HepG2 (cell line): ENCODE data around the gene ZNF792. TPM values are rescaled to one million over a fixed set of nuclear protein-coding genes. Genes with fewer than 3 reads are reported as not detected.

Experiments used
- BCL6 ChIP-seq: IDR thresholded peaks from 2 replicates; pipeline ENCODE4 v1.6.1; 2016; ENCODE audit warnings: missing genetic modification reagents, missing compliant biosample characterization
- CBFB ChIP-seq: sonication (generic); formaldehyde crosslinking; IDR thresholded peaks from 2 replicates; pipeline ENCODE4 v1.4.0; 2020; ENCODE audit warnings: missing genetic modification reagents
- CBX5 ChIP-seq: sonication (generic); formaldehyde crosslinking; IDR thresholded peaks from 2 replicates; pipeline ENCODE4 v1.4.0; 2020; ENCODE audit warnings: missing genetic modification reagents, borderline replicate concordance
- GABPA ChIP-seq, 2 experiments: IDR thresholded peaks; 2 replicates each; pipeline ENCODE4 v1.6.1; 2011 to 2016; ENCODE audit warnings: low read depth in 2 of 2, low read length in 1 of 2, missing biosample characterization in 1 of 2, missing genetic modification characterization in 1 of 2
- GATAD2A ChIP-seq: IDR thresholded peaks from 2 replicates; pipeline ENCODE4 v1.6.1; 2016
- GTF3A ChIP-seq: sonication (generic); formaldehyde crosslinking; conservative IDR thresholded peaks from 2 replicates; pipeline ENCODE4 v1.4.0; 2020; ENCODE audit warnings: mild to moderate bottlenecking, missing genetic modification reagents
- MAFF ChIP-seq: IDR thresholded peaks from 2 replicates; pipeline ENCODE4 v1.6.1; 2011; ENCODE audit warnings: low read depth, low read length, improper control_type of control experiment
- NAIF1 ChIP-seq: sonication (generic); formaldehyde crosslinking; IDR thresholded peaks from 2 replicates; pipeline ENCODE4 v1.5.0; 2020; ENCODE audit warnings: mild to moderate bottlenecking, missing genetic modification reagents, borderline replicate concordance
- NFATC3 ChIP-seq: sonication (generic); formaldehyde crosslinking; IDR thresholded peaks from 2 replicates; pipeline ENCODE4 v1.5.1; 2020; ENCODE audit warnings: mild to moderate bottlenecking, missing genetic modification reagents
- RBAK ChIP-seq: sonication (generic); formaldehyde crosslinking; IDR thresholded peaks from 2 replicates; pipeline ENCODE4 v1.5.1; 2020; ENCODE audit warnings: mild to moderate bottlenecking, missing genetic modification reagents
- RBM22 ChIP-seq: fragments of 200-400 bp; formaldehyde crosslinking; optimal IDR thresholded peaks from 2 replicates; pipeline ENCODE3; 2017; ENCODE audit warnings: mild to moderate bottlenecking, low read length, moderate library complexity
- SOX5 ChIP-seq: IDR thresholded peaks from 2 replicates; pipeline ENCODE4 v1.6.1; 2016; ENCODE audit warnings: borderline replicate concordance
- SRSF1 ChIP-seq: fragments of 200-400 bp; formaldehyde crosslinking; optimal IDR thresholded peaks from 2 replicates; pipeline ENCODE3; 2017; ENCODE audit warnings: mild to moderate bottlenecking, low read depth, low read length, moderate library complexity
- TCF7L2 ChIP-seq: IDR thresholded peaks from 2 replicates; pipeline ENCODE4 v1.6.1; 2011; ENCODE audit warnings: mild to moderate bottlenecking, low read depth, low read length, moderate library complexity
- ZBTB38 ChIP-seq: sonication (generic); formaldehyde crosslinking; IDR thresholded peaks from 2 replicates; pipeline ENCODE4 v1.5.1; 2020; ENCODE audit warnings: mild to moderate bottlenecking, missing genetic modification reagents
- ZKSCAN8 ChIP-seq: IDR thresholded peaks from 2 replicates; pipeline ENCODE4 v1.6.1; 2016; ENCODE audit warnings: borderline replicate concordance, missing genetic modification reagents, missing compliant biosample characterization
- ZNF160 ChIP-seq: sonication (generic); formaldehyde crosslinking; IDR thresholded peaks from 2 replicates; pipeline ENCODE4 v1.8.0; 2022; ENCODE audit warnings: mild to moderate bottlenecking, inconsistent platforms, missing genetic modification reagents
- ZNF33B ChIP-seq: sonication (generic); formaldehyde crosslinking; IDR thresholded peaks from 2 replicates; pipeline ENCODE4 v1.5.1; 2020; ENCODE audit warnings: mild to moderate bottlenecking, missing genetic modification reagents
- ZNF549 ChIP-seq: sonication (generic); formaldehyde crosslinking; IDR thresholded peaks from 2 replicates; pipeline ENCODE4 v1.5.0; 2020; ENCODE audit warnings: missing genetic modification reagents
- ZNF550 ChIP-seq: sonication (generic); formaldehyde crosslinking; IDR thresholded peaks from 2 replicates; pipeline ENCODE4 v1.4.0; 2020; ENCODE audit warnings: mild to moderate bottlenecking, missing genetic modification reagents, borderline replicate concordance
- ZNF569 ChIP-seq: sonication (generic); formaldehyde crosslinking; IDR thresholded peaks from 2 replicates; pipeline ENCODE4 v1.5.0; 2020; ENCODE audit warnings: mild to moderate bottlenecking, missing genetic modification reagents, moderate library complexity, borderline replicate concordance
- ZNF703 ChIP-seq: sonication (generic); formaldehyde crosslinking; IDR thresholded peaks from 2 replicates; pipeline ENCODE4 v1.5.1; 2020; ENCODE audit warnings: missing genetic modification reagents, mild to moderate bottlenecking, moderate library complexity, borderline replicate concordance
- ZNF792 ChIP-seq: IDR thresholded peaks from 2 replicates; pipeline ENCODE4 v1.6.1; 2016
- polyA plus RNA-seq, 8 experiments: library from polyadenylated mRNA; depleted of rRNA in 3 of 8; stranded (reverse) in 7 of 8; unstranded in 1 of 8; fragments of >200 nt; fragmentation: Illumina TruSeq in 4 of 8; extraction: Trizol in 4 of 8; gene quantifications; 2 replicates each; pipeline versions ENCODE4 v1.2.1 to v1.2.3, GENCODE V29; 2011 to 2016; ENCODE audit warnings: low read depth in 4 of 8, missing spikeins in 1 of 8, mixed read lengths in 1 of 8; ENCODE audit not compliant: insufficient read depth in 1 of 8
- total RNA-seq, 5 experiments: library from RNA; depleted of rRNA; stranded (reverse); fragments of >200 nt; fragmentation: Illumina TruSeq; extraction: Trizol; gene quantifications; 2 replicates each; pipeline ENCODE4 v1.2.3, GENCODE V29; 2016; ENCODE audit warnings: low read depth in 1 of 5
- TF ChIP-seq, protein P1 (sequence below): sonication (generic); formaldehyde crosslinking; IDR thresholded peaks from 2 replicates; pipeline ENCODE4 v1.5.0; 2020; ENCODE audit warnings: missing genetic modification reagents
- TF ChIP-seq, protein P2 (sequence below): sonication (generic); formaldehyde crosslinking; IDR thresholded peaks from 2 replicates; pipeline ENCODE4 v1.4.0; 2020; ENCODE audit warnings: missing genetic modification reagents
- TF ChIP-seq, protein P3 (sequence below): sonication (generic); formaldehyde crosslinking; IDR thresholded peaks from 2 replicates; pipeline ENCODE4 v1.4.0; 2020; ENCODE audit warnings: mild to moderate bottlenecking, missing genetic modification reagents

Gene ZNF792
- total and polyA plus RNA-seq, 2 of the 13 experiments (the other 11 are each of a cell fraction or from before 2014, with no cell fraction given), result 5.5 to 11.5 TPM

DNA sequence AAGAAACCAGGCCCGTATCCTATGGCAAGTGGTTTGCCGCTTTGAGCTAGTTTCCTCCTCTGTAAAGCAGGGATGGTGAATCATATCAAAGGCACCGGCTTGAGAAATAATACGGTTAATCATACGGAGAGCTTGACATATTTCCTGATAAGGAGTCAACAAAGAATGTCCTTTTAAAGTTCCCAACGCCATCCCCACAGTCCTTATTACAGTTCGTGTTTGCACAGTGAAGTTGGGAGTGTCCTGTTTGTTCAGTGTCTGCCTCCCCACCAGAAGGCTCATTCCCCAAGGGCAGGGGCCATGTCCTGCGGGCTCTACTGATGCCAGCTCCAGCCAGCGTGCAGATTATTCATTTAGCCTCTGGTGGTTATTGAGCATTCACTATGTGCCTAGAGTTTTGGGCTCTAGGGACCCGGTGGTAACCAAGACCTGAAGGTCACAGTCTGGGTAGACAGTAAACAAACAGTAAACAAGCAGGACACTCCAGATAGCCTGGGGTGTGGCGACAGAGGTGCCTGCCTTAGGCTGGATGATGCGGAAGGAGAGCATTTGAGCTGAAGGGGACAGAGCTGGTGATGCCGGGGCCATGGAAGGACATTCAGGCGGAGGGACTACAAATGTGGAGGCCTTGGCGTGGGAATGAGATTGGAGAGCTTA, 42.4 kb upstream of the ZNF792 start (continued):
- no peak for TF ChIP-seq NFATC3 (CRISPR knock-in tag)
- TF ChIP-seq, protein P1, sequence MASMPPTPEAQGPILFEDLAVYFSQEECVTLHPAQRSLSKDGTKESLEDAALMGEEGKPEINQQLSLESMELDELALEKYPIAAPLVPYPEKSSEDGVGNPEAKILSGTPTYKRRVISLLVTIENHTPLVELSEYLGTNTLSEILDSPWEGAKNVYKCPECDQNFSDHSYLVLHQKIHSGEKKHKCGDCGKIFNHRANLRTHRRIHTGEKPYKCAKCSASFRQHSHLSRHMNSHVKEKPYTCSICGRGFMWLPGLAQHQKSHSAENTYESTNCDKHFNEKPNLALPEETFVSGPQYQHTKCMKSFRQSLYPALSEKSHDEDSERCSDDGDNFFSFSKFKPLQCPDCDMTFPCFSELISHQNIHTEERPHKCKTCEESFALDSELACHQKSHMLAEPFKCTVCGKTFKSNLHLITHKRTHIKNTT (CRISPR knock-in tag), result no peak
- no peak for TF ChIP-seq GTF3A (CRISPR knock-in tag)
- TF ChIP-seq RBM22, result no peak
- no peak for TF ChIP-seq CBX5 (CRISPR knock-in tag)
- TF ChIP-seq RBAK (CRISPR knock-in tag), result peak; percentile 26; the same call in 1 of the 2 replicates
- TF ChIP-seq ZNF550 (CRISPR knock-in tag), result no peak
- no peak for TF ChIP-seq NAIF1 (CRISPR knock-in tag)
- TF ChIP-seq BCL6 (CRISPR knock-in tag), result peak; percentile 96
- peak; percentile 89 for TF ChIP-seq SOX5 (CRISPR knock-in tag)
- TF ChIP-seq GABPA (IDR thresholded peaks at IDR 0.05; ENCODE audit: low read depth, low read length), result no peak
- peak; percentile 53; the same call in 1 of the 2 replicates for TF ChIP-seq GABPA (CRISPR knock-in tag; IDR thresholded peaks at IDR 0.05; ENCODE audit: low read depth)
- no peak for TF ChIP-seq ZNF33B (CRISPR knock-in tag)
- TF ChIP-seq ZNF549 (CRISPR knock-in tag), result no peak
- peak; percentile 93 for TF ChIP-seq GATAD2A
- TF ChIP-seq ZNF569, result no peak
- peak; percentile 88; the same call in 1 of the 2 replicates for TF ChIP-seq ZKSCAN8 (CRISPR knock-in tag)
- TF ChIP-seq, protein P2, sequence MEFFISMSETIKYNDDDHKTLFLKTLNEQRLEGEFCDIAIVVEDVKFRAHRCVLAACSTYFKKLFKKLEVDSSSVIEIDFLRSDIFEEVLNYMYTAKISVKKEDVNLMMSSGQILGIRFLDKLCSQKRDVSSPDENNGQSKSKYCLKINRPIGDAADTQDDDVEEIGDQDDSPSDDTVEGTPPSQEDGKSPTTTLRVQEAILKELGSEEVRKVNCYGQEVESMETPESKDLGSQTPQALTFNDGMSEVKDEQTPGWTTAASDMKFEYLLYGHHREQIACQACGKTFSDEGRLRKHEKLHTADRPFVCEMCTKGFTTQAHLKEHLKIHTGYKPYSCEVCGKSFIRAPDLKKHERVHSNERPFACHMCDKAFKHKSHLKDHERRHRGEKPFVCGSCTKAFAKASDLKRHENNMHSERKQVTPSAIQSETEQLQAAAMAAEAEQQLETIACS, result no peak
- TF ChIP-seq MAFF, result no peak
- no peak for TF ChIP-seq ZBTB38 (CRISPR knock-in tag)
- TF ChIP-seq CBFB, result peak; percentile 87
- peak; percentile 77 for TF ChIP-seq ZNF792 (CRISPR knock-in tag)
- TF ChIP-seq, protein P3, sequence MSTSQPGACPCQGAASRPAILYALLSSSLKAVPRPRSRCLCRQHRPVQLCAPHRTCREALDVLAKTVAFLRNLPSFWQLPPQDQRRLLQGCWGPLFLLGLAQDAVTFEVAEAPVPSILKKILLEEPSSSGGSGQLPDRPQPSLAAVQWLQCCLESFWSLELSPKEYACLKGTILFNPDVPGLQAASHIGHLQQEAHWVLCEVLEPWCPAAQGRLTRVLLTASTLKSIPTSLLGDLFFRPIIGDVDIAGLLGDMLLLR (CRISPR knock-in tag), result no peak
- peak; percentile 76 for TF ChIP-seq TCF7L2
- no peak for TF ChIP-seq ZNF160 (CRISPR knock-in tag)
- no peak for TF ChIP-seq SRSF1
- TF ChIP-seq ZNF703, result peak; percentile 47; the same call in 1 of the 2 replicates
